GM12878 (cell line): ENCODE data around the gene HIVEP3. TPM values are rescaled to one million over a fixed set of nuclear protein-coding genes. Genes with fewer than 3 reads are reported as not detected.

Experiments used
- ATAC-seq: fragments of 200-7000 bp; cut with Tn5 transposase; 3 replicates; pipeline ENCODE4 v1.9.1; 2020; ENCODE audit warnings: mild to moderate bottlenecking, moderate library complexity
- BruUV-seq: library from RNA; stranded (reverse); fragments of 400-500 nt; replicated peaks from 2 replicates; lab custom pipeline; 2021; lab: Mats Ljungman, UMichigan
- CTCF ChIA-PET: fragments of 300-600 bp; sonication (Branson Sonifier 250); formaldehyde crosslinking; extraction: SDS; loops from one replicate; lab custom pipeline; 2021; ENCODE audit warnings: inconsistent platforms; lab: Yijun Ruan, JAX
- POLR2A ChIA-PET: fragments of 350-600 bp; formaldehyde crosslinking; extraction: SDS; loops from one replicate; lab custom pipeline; 2021; ENCODE audit warnings: inconsistent platforms; lab: Charles Lee
- RAD21 ChIA-PET: fragments of 300-600 bp; sonication (Branson Sonifier 250); formaldehyde crosslinking; loops from one replicate; lab custom pipeline; 2023; ENCODE audit warnings: antibody characterized with exemption; ENCODE audit not compliant: unreplicated experiment; lab: Charles Lee
- SMC1A ChIA-PET: fragments of 300-600 bp; sonication (Branson Sonifier 250); formaldehyde crosslinking; loops from one replicate; lab custom pipeline; 2023; ENCODE audit not compliant: unreplicated experiment, uncharacterized antibody; lab: Charles Lee
- DNase-seq: peaks from one replicate; pipeline ENCODE4 v3.0.0-alpha.2; 2011; ENCODE audit warnings: low read depth, low spot score
- FAIRE-seq: peaks from 3 replicates; lab custom pipeline; 2011; peaks lifted over from hg19 to GRCh38; lab: Jason Lieb, UNC
- H2AFZ ChIP-seq: 2 replicates; pipeline ENCODE4 v1.6.0; 2011; ENCODE audit warnings: low read depth, low read length, control low read depth; ENCODE audit not compliant: control insufficient read depth
- H3K27ac ChIP-seq: 2 replicates; pipeline ENCODE4 v1.5.1; 2011; ENCODE audit warnings: control low read depth; ENCODE audit not compliant: control insufficient read depth, insufficient read depth
- H3K27me3 ChIP-seq, 2 experiments: replicated peaks in 1 of 2; 2 replicates each; pipeline versions ENCODE4 v1.6.0 to v1.6.1; 2011; ENCODE audit warnings: low read length in 1 of 2; ENCODE audit not compliant: control insufficient read depth in 2 of 2, insufficient read depth in 2 of 2
- H3K36me3 ChIP-seq, 2 experiments: 2 replicates each; pipeline ENCODE4 v1.5.1; 2011; ENCODE audit warnings: low read length in 1 of 2; ENCODE audit not compliant: control insufficient read depth in 2 of 2, insufficient read depth in 2 of 2
- H3K4me1 ChIP-seq: 2 replicates; pipeline ENCODE4 v1.6.1; 2011; ENCODE audit warnings: mild to moderate bottlenecking, low read length, moderate library complexity, mixed read lengths; ENCODE audit not compliant: control insufficient read depth, insufficient read depth
- H3K4me2 ChIP-seq: 2 replicates; pipeline ENCODE4 v1.6.0; 2011; ENCODE audit warnings: control low read depth; ENCODE audit not compliant: control insufficient read depth, insufficient read depth
- H3K4me3 ChIP-seq: fragments of 200-600 bp; sonication (generic); 2 replicates; pipeline ENCODE4 v1.5.1; 2016
- H3K79me2 ChIP-seq: 2 replicates; pipeline ENCODE4 v1.6.0; 2011; ENCODE audit warnings: low read length; ENCODE audit not compliant: control insufficient read depth, insufficient read depth
- H3K9ac ChIP-seq: 2 replicates; pipeline ENCODE4 v1.8.0; 2011; ENCODE audit warnings: low read length, control low read depth, mixed read lengths; ENCODE audit not compliant: control insufficient read depth, insufficient read depth
- H3K9me3 ChIP-seq: replicated peaks from 3 replicates; pipeline ENCODE4 v1.5.1; 2011; ENCODE audit warnings: mild to moderate bottlenecking, low read length; ENCODE audit not compliant: control insufficient read depth, insufficient read depth
- H4K20me1 ChIP-seq: 2 replicates; pipeline ENCODE4 v1.6.0; 2011; ENCODE audit not compliant: control insufficient read depth, insufficient read depth
- CBX3 ChIP-seq: fragments of 200-600 bp; sonication (generic); IDR thresholded peaks from 2 replicates; pipeline ENCODE4 v1.6.1; 2016; ENCODE audit warnings: low read depth, borderline replicate concordance
- CEBPZ ChIP-seq: fragments of 150-350 bp; IDR thresholded peaks from 2 replicates; pipeline ENCODE4 v1.6.1; 2016; ENCODE audit warnings: low read depth, low read length
- EZH2 ChIP-seq: IDR thresholded peaks from 2 replicates; pipeline ENCODE4 v1.6.1; 2012; ENCODE audit warnings: low read depth, mild to moderate bottlenecking, control low read depth, inconsistent platforms, low read length, borderline replicate concordance; ENCODE audit not compliant: control insufficient read depth
- SMC3 ChIP-seq: IDR thresholded peaks from 2 replicates; pipeline ENCODE4 v1.6.1; 2011; ENCODE audit warnings: low read length, improper control_type of control experiment, borderline replicate concordance
- SPI1 ChIP-seq: IDR thresholded peaks from 2 replicates; pipeline ENCODE4 v1.6.1; 2011; ENCODE audit warnings: low read depth, mild to moderate bottlenecking, low read length, moderate library complexity, borderline replicate concordance; ENCODE audit not compliant: insufficient read depth
- ZBED1 ChIP-seq: IDR thresholded peaks from 2 replicates; pipeline ENCODE4 v1.6.1; 2016; ENCODE audit warnings: borderline replicate concordance
- WGBS: methylation state at CpG from one replicate; pipeline ENCODE4 v1.1.6; 2016; ENCODE audit warnings: low lambda C conversion rate; ENCODE audit not compliant: insufficient replicate concordance, insufficient coverage; ENCODE audit errors: missing lambda C conversion rate; 5-methylcytosine and 5-hydroxymethylcytosine counted together
- in situ Hi-C: fragments of 300-500 bp; cut with MboI; formaldehyde crosslinking; loops from 9 replicates; pipeline ENCODE4 v1.14.3; 2018; ENCODE audit warnings: mixed read lengths
- intact Hi-C: fragments of 100-400 bp; cut with micrococcal nuclease; formaldehyde crosslinking; loops from one replicate; pipeline ENCODE4 v1.14.2; 2022; ENCODE audit not compliant: unreplicated experiment
- polyA plus RNA-seq, 11 experiments: library from polyadenylated mRNA; depleted of rRNA in 4 of 11; unstranded in 6 of 11; stranded (reverse) in 5 of 11; fragments of >200 nt; fragmentation: Nextera tagmentation in 4 of 11; fragmentation: Illumina TruSeq in 1 of 11; extraction: Ambion mirVana in 4 of 11; extraction: Trizol in 1 of 11; gene quantifications; 1 replicate in 1 of 11; 2 replicates in 10 of 11; pipeline versions ENCODE4 v1.2.1 to v1.2.3, GENCODE V29; 2011 to 2016; ENCODE audit warnings: inconsistent platforms in 2 of 11, missing spikeins in 2 of 11, low read depth in 1 of 11
- total RNA-seq, 4 experiments: library from RNA; depleted of rRNA in 3 of 4; stranded (reverse); fragments of >200 nt in 3 of 4; fragmentation: Illumina TruSeq in 1 of 4; extraction: Trizol in 1 of 4; gene quantifications; 2 replicates each; pipeline versions ENCODE4 v1.2.1 to v1.2.3, GENCODE V29; 2013 to 2021
- TF ChIP-seq, protein P1 (sequence below): IDR thresholded peaks from 2 replicates; pipeline ENCODE4 v1.6.1; 2012; ENCODE audit warnings: low read depth, low read length, improper control_type of control experiment
- TF ChIP-seq, protein P2 (sequence below): IDR thresholded peaks from 2 replicates; pipeline ENCODE4 v1.6.1; 2012; ENCODE audit warnings: improper control_type of control experiment, low read depth, low read length; ENCODE audit not compliant: insufficient replicate concordance
- TF ChIP-seq, protein P3 (sequence below): fragments of 450-650 bp; formaldehyde crosslinking; IDR thresholded peaks from 2 replicates; pipeline ENCODE4 v1.4.0; 2022; ENCODE audit warnings: mild to moderate bottlenecking, moderate library complexity

Gene HIVEP3
- total and polyA plus RNA-seq, 10 of the 15 experiments (the other 5 are each of a cell fraction or from before 2014, with no cell fraction given), result 1.8 to 13.6 (median 3.8) TPM

DNA sequence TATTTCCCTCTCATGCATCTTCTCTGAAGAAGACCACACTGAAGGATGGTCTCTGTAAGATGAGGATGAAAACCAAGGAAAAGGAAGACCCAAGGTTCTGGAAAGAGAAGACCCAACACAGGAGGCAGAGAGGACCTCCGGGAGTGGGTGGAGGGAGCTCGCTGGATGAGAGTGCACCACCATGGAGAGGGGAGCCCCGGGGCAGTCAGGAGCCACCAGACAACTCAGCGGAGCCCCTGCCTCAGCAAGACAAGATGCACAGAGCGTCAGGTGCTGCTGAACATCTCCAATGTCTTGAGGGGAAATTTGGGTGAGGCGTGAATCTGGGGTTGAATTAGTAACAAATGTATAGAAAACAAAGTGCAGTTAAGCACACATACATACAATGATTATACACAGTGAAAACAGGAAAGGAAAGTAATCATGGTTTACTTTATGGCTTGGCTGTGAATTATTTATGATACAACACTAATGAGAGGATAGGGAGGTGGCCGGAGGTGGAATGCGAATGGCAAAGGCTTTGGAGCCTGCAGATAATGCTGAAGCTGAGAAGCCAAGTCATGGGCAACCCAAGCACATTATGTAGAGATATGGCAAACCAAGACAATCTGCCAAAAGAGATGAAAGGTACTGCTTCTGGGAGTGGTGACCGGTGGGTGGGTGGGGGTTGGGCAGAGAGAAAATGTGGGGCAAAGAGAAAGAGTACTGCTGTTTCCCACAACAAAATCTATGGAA, 353.8 kb downstream of the HIVEP3 start:
- POLR2A ChIA-PET, result no interaction called here
- Histone ChIP-seq H2AFZ (no peak overlapping the region), H3K4me1 (no peaks in the 10 kb centered on the region), H3K79me2 (no peaks in the 10 kb centered on the region), H3K27ac (no peak overlapping the region), H3K36me3 (no peaks in the 10 kb centered on the region; a peak in 3 of 4 replicates), H3K27me3 (no peaks in the 10 kb centered on the region), H3K4me3 (no peak overlapping the region), H3K9me3 (no peaks in the 10 kb centered on the region), H3K9ac (no peak overlapping the region), H4K20me1 (no peaks in the 10 kb centered on the region), H3K4me2 (no peak overlapping the region)
- no peak for ATAC-seq
- SMC1A ChIA-PET, result no interaction called here
- intact Hi-C loops (no loop called here), in situ Hi-C loops (no loop called here)
- RAD21 ChIA-PET, result no interaction called here
- no peak for FAIRE-seq
- DNase-seq, result no peak
- CTCF ChIA-PET, result no interaction called here
- no TSS peak for BruUV-seq
- 77% methylated on average over 9 of the region's 9 CpGs for WGBS
- no peak for TF ChIP-seq SMC3
- TF ChIP-seq CEBPZ, result no peak
- TF ChIP-seq, protein P1, sequence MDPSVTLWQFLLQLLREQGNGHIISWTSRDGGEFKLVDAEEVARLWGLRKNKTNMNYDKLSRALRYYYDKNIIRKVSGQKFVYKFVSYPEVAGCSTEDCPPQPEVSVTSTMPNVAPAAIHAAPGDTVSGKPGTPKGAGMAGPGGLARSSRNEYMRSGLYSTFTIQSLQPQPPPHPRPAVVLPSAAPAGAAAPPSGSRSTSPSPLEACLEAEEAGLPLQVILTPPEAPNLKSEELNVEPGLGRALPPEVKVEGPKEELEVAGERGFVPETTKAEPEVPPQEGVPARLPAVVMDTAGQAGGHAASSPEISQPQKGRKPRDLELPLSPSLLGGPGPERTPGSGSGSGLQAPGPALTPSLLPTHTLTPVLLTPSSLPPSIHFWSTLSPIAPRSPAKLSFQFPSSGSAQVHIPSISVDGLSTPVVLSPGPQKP, result no peak
- TF ChIP-seq SPI1, result no peak
- TF ChIP-seq, protein P2, sequence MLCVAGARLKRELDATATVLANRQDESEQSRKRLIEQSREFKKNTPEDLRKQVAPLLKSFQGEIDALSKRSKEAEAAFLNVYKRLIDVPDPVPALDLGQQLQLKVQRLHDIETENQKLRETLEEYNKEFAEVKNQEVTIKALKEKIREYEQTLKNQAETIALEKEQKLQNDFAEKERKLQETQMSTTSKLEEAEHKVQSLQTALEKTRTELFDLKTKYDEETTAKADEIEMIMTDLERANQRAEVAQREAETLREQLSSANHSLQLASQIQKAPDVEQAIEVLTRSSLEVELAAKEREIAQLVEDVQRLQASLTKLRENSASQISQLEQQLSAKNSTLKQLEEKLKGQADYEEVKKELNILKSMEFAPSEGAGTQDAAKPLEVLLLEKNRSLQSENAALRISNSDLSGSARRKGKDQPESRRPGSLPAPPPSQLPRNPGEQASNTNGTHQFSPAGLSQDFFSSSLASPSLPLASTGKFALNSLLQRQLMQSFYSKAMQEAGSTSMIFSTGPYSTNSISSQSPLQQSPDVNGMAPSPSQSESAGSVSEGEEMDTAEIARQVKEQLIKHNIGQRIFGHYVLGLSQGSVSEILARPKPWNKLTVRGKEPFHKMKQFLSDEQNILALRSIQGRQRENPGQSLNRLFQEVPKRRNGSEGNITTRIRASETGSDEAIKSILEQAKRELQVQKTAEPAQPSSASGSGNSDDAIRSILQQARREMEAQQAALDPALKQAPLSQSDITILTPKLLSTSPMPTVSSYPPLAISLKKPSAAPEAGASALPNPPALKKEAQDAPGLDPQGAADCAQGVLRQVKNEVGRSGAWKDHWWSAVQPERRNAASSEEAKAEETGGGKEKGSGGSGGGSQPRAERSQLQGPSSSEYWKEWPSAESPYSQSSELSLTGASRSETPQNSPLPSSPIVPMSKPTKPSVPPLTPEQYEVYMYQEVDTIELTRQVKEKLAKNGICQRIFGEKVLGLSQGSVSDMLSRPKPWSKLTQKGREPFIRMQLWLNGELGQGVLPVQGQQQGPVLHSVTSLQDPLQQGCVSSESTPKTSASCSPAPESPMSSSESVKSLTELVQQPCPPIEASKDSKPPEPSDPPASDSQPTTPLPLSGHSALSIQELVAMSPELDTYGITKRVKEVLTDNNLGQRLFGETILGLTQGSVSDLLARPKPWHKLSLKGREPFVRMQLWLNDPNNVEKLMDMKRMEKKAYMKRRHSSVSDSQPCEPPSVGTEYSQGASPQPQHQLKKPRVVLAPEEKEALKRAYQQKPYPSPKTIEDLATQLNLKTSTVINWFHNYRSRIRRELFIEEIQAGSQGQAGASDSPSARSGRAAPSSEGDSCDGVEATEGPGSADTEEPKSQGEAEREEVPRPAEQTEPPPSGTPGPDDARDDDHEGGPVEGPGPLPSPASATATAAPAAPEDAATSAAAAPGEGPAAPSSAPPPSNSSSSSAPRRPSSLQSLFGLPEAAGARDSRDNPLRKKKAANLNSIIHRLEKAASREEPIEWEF, result no peak
- TF ChIP-seq, protein P3, sequence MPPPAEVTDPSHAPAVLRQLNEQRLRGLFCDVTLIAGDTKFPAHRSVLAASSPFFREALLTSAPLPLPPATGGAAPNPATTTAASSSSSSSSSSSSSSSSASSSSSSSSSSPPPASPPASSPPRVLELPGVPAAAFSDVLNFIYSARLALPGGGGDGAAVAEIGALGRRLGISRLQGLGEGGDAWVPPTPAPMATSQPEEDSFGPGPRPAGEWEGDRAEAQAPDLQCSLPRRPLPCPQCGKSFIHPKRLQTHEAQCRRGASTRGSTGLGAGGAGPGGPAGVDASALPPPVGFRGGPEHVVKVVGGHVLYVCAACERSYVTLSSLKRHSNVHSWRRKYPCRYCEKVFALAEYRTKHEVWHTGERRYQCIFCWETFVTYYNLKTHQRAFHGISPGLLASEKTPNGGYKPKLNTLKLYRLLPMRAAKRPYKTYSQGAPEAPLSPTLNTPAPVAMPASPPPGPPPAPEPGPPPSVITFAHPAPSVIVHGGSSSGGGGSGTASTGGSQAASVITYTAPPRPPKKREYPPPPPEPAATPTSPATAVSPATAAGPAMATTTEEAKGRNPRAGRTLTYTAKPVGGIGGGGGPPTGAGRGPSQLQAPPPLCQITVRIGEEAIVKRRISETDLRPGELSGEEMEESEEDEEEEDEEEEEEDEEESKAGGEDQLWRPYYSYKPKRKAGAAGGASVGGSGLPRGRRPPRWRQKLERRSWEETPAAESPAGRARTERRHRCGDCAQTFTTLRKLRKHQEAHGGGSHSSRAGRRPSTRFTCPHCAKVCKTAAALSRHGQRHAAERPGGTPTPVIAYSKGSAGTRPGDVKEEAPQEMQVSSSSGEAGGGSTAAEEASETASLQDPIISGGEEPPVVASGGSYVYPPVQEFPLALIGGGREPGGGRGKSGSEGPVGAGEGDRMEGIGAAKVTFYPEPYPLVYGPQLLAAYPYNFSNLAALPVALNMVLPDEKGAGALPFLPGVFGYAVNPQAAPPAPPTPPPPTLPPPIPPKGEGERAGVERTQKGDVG (CRISPR knock-in tag), result no peak
- no peak for TF ChIP-seq EZH2
- TF ChIP-seq CBX3, result no peak
- no peak for TF ChIP-seq ZBED1
